Liver (tissue), 3 donors: ENCODE results near the gene TNFAIP3.

Experiments
- ATF3 ChIP-seq: IDR thresholded peaks from 2 replicates; pipeline ENCODE4 v1.6.1; 2016; ENCODE audit warnings: antibody characterized with exemption
- CTCF ChIP-seq: fragments of 150-350 bp; IDR thresholded peaks from 2 replicates; pipeline ENCODE4 v1.5.1; 2017; ENCODE audit warnings: improper control_type of control experiment, low read depth, low read length; ENCODE audit not compliant: missing input control
- EGR1 ChIP-seq, 2 donors: IDR thresholded peaks; 2 replicates each; pipeline ENCODE4 v1.6.1; 2016 to 2018; ENCODE audit warnings: antibody characterized with exemption in 2 of 2, low read depth in 2 of 2
- GABPA ChIP-seq, 2 donors: IDR thresholded peaks in 1 of 2; conservative IDR thresholded peaks in 1 of 2; 2 replicates each; pipeline ENCODE4 v1.6.1; 2016; ENCODE audit warnings: antibody characterized with exemption in 2 of 2, mild to moderate bottlenecking in 1 of 2, moderate library complexity in 1 of 2
- JUND ChIP-seq, 2 donors: IDR thresholded peaks; 2 replicates each; pipeline ENCODE4 v1.6.1; 2016; ENCODE audit warnings: antibody characterized with exemption in 2 of 2
- RAD21 ChIP-seq, 2 donors: IDR thresholded peaks; 2 replicates each; pipeline ENCODE4 v1.6.1; 2016; ENCODE audit warnings: antibody characterized with exemption in 2 of 2, mild to moderate bottlenecking in 2 of 2
- RXRA ChIP-seq, 2 donors: IDR thresholded peaks; 2 replicates each; pipeline ENCODE4 v1.6.1; 2017 to 2018; ENCODE audit warnings: antibody characterized with exemption in 2 of 2, mild to moderate bottlenecking in 1 of 2
- SP1 ChIP-seq: IDR thresholded peaks from 2 replicates; pipeline ENCODE4 v1.6.1; 2018; ENCODE audit warnings: antibody characterized with exemption, mild to moderate bottlenecking
- TAF1 ChIP-seq: conservative IDR thresholded peaks from 2 replicates; pipeline ENCODE4 v1.6.1; 2016; ENCODE audit warnings: antibody characterized with exemption, mild to moderate bottlenecking
- YY1 ChIP-seq: IDR thresholded peaks from 2 replicates; pipeline ENCODE4 v1.6.1; 2016; ENCODE audit warnings: antibody characterized with exemption, mild to moderate bottlenecking
- TF ChIP-seq, protein P1 (sequence below): IDR thresholded peaks from 2 replicates; pipeline ENCODE4 v1.6.1; 2016; ENCODE audit warnings: antibody characterized with exemption
- TF ChIP-seq, protein P2 (sequence below): IDR thresholded peaks from 2 replicates; pipeline ENCODE4 v1.6.1; 2016; ENCODE audit warnings: antibody characterized with exemption, mild to moderate bottlenecking
- TF ChIP-seq, protein P3 (sequence below): IDR thresholded peaks from 2 replicates; pipeline ENCODE4 v1.6.1; 2016; ENCODE audit warnings: antibody characterized with exemption
- donor health status: healthy.
- donor health status: healthy.

- TF ChIP-seq CTCF (no peak), TAF1 (no peak), GABPA (IDR thresholded peaks at IDR 0.05 in 1 of 2, conservative IDR thresholded peaks at IDR 0.05 in 1 of 2) (no peak), RXRA (IDR thresholded peaks at IDR 0.05) (no peak), YY1 (no peak), RAD21 (IDR thresholded peaks at IDR 0.05) (no peak), EGR1 (IDR thresholded peaks at IDR 0.05; ENCODE audit: low read depth in 2 of 2) (no peak), SP1 (no peak), ATF3 (no peak), JUND (IDR thresholded peaks at IDR 0.05) (no peak)
- TF ChIP-seq, protein P1, sequence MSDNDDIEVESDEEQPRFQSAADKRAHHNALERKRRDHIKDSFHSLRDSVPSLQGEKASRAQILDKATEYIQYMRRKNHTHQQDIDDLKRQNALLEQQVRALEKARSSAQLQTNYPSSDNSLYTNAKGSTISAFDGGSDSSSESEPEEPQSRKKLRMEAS: no peak
- TF ChIP-seq, protein P2, sequence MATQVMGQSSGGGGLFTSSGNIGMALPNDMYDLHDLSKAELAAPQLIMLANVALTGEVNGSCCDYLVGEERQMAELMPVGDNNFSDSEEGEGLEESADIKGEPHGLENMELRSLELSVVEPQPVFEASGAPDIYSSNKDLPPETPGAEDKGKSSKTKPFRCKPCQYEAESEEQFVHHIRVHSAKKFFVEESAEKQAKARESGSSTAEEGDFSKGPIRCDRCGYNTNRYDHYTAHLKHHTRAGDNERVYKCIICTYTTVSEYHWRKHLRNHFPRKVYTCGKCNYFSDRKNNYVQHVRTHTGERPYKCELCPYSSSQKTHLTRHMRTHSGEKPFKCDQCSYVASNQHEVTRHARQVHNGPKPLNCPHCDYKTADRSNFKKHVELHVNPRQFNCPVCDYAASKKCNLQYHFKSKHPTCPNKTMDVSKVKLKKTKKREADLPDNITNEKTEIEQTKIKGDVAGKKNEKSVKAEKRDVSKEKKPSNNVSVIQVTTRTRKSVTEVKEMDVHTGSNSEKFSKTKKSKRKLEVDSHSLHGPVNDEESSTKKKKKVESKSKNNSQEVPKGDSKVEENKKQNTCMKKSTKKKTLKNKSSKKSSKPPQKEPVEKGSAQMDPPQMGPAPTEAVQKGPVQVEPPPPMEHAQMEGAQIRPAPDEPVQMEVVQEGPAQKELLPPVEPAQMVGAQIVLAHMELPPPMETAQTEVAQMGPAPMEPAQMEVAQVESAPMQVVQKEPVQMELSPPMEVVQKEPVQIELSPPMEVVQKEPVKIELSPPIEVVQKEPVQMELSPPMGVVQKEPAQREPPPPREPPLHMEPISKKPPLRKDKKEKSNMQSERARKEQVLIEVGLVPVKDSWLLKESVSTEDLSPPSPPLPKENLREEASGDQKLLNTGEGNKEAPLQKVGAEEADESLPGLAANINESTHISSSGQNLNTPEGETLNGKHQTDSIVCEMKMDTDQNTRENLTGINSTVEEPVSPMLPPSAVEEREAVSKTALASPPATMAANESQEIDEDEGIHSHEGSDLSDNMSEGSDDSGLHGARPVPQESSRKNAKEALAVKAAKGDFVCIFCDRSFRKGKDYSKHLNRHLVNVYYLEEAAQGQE: no peak
- TF ChIP-seq, protein P3, sequence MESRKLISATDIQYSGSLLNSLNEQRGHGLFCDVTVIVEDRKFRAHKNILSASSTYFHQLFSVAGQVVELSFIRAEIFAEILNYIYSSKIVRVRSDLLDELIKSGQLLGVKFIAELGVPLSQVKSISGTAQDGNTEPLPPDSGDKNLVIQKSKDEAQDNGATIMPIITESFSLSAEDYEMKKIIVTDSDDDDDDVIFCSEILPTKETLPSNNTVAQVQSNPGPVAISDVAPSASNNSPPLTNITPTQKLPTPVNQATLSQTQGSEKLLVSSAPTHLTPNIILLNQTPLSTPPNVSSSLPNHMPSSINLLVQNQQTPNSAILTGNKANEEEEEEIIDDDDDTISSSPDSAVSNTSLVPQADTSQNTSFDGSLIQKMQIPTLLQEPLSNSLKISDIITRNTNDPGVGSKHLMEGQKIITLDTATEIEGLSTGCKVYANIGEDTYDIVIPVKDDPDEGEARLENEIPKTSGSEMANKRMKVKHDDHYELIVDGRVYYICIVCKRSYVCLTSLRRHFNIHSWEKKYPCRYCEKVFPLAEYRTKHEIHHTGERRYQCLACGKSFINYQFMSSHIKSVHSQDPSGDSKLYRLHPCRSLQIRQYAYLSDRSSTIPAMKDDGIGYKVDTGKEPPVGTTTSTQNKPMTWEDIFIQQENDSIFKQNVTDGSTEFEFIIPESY: no peak
Measured at GRCh38 chr6:137851669-137852068, 15.4 kb upstream of the TNFAIP3 start.
